ENCODE results near the gene SPRYD3. TPM values are rescaled to one million over a fixed set of nuclear protein-coding genes. Genes with fewer than 3 reads are reported as not detected.
A peak's percentile ranks its signal among the peaks of the same experiment; 100 is the strongest.

The SPRYD3 gene
- 10.5 TPM for total RNA-seq (ENCODE audit: unreplicated experiment)
- long read RNA-seq, partial matches to known transcripts = 0 of 5 reads
- long read RNA-seq, other reads (novel, unspliced or antisense) = 1 of 5 reads

GRCh38 chr12:53079226-53080117 is at the start of gene SPRYD3:
SPRYD3 (minus strand) TSS chr12:53079390; CDS start chr12:53079333, 57 bp downstream.
- peak within 1 kb of the TSS; percentile 54 for H3K27ac Mint-ChIP-seq (ENCODE audit: unreplicated experiment)
- peak; percentile 97 for DNase-seq (ENCODE audit: low spot score)
- H3K9me3 Mint-ChIP-seq (ENCODE audit: unreplicated experiment) = no peaks in the 10 kb centered on the region
- no peaks in the 10 kb centered on the region for H3K27me3 Mint-ChIP-seq (ENCODE audit: unreplicated experiment)
- H3K4me3 Mint-ChIP-seq (ENCODE audit: unreplicated experiment) = peak within 1 kb of the TSS; percentile 88
- H3K36me3 Mint-ChIP-seq (ENCODE audit: low read depth, unreplicated experiment) = peaks cover 15% of the 10 kb centered on the region
- TF ChIP-seq CTCF (IDR thresholded peaks at IDR 0.05; ENCODE audit: unreplicated experiment) = no peak
- H3K4me1 Mint-ChIP-seq (ENCODE audit: unreplicated experiment) = peaks cover 8% of the 10 kb centered on the region

- Mint-ChIP-seq H3K36me3 (ENCODE audit: low read depth, unreplicated experiment) (no peaks in the 10 kb centered on the region), H3K4me1 (ENCODE audit: unreplicated experiment) (peaks cover 20% of the 10 kb centered on the region), H3K4me3 (ENCODE audit: unreplicated experiment) (no peak overlapping the region), H3K27ac (ENCODE audit: unreplicated experiment) (peak overlapping the region; percentile 38), H3K9me3 (ENCODE audit: unreplicated experiment) (peaks cover 4% of the 10 kb centered on the region), H3K27me3 (ENCODE audit: unreplicated experiment) (peaks cover 13% of the 10 kb centered on the region)
- TF ChIP-seq CTCF (IDR thresholded peaks at IDR 0.05; ENCODE audit: unreplicated experiment) = no peak
- no peak for DNase-seq (ENCODE audit: low spot score)
Observed at GRCh38 chr12:53127169-53127568, 48.0 kb upstream of the SPRYD3 start.

- Mint-ChIP-seq H3K27me3 (ENCODE audit: unreplicated experiment) (peaks cover 10% of the 10 kb centered on the region), H3K4me1 (ENCODE audit: unreplicated experiment) (peaks cover 12% of the 10 kb centered on the region), H3K4me3 (ENCODE audit: unreplicated experiment) (no peak overlapping the region), H3K9me3 (ENCODE audit: unreplicated experiment) (peaks cover 4% of the 10 kb centered on the region), H3K27ac (ENCODE audit: unreplicated experiment) (no peak overlapping the region), H3K36me3 (ENCODE audit: low read depth, unreplicated experiment) (no peaks in the 10 kb centered on the region)
- DNase-seq (ENCODE audit: low spot score) = no peak
- TF ChIP-seq CTCF (IDR thresholded peaks at IDR 0.05; ENCODE audit: unreplicated experiment) = no peak
Observed at GRCh38 chr12:53124352-53124723, 45.1 kb upstream of the SPRYD3 start.

GRCh38 chr12:53123578-53124351 is 44.6 kb upstream of the SPRYD3 start:
- no peak overlapping the region for H3K4me3 Mint-ChIP-seq (ENCODE audit: unreplicated experiment)
- peaks cover 9% of the 10 kb centered on the region for H3K27me3 Mint-ChIP-seq (ENCODE audit: unreplicated experiment)
- H3K36me3 Mint-ChIP-seq (ENCODE audit: low read depth, unreplicated experiment) = no peaks in the 10 kb centered on the region
- H3K27ac Mint-ChIP-seq (ENCODE audit: unreplicated experiment) = no peak overlapping the region
- H3K4me1 Mint-ChIP-seq (ENCODE audit: unreplicated experiment) = peaks cover 6% of the 10 kb centered on the region
- peaks cover 4% of the 10 kb centered on the region for H3K9me3 Mint-ChIP-seq (ENCODE audit: unreplicated experiment)
- TF ChIP-seq CTCF (IDR thresholded peaks at IDR 0.05; ENCODE audit: unreplicated experiment) = no peak
- no peak for DNase-seq (ENCODE audit: low spot score)
